HG02852 (cell line): ENCODE data around the gene MALRD1.

Experiments used
- ATAC-seq: cut with Tn5 transposase; IDR thresholded peaks from one replicate; pipeline ENCODE4 v1.9.1; 2021; ENCODE audit warnings: mild to moderate bottlenecking, moderate library complexity; ENCODE audit not compliant: unreplicated experiment

The MALRD1 gene

GRCh38 chr10:19212590-19212989, 164.0 kb downstream of the MALRD1 start:
- ATAC-seq: no peak

- no peak for ATAC-seq
These were observed 172.6 kb downstream of the MALRD1 start for GRCh38 chr10:19221216-19221615.

- ATAC-seq: no peak
These were observed 177.4 kb downstream of the MALRD1 start for GRCh38 chr10:19226025-19226424.

GRCh38 chr10:19231034-19231433, 182.4 kb downstream of the MALRD1 start:
- no peak for ATAC-seq

- no peak for ATAC-seq
These were observed 197.5 kb downstream of the MALRD1 start for GRCh38 chr10:19245889-19246752.

GRCh38 chr10:19247843-19248242, 199.2 kb downstream of the MALRD1 start:
- ATAC-seq: no peak

DNA sequence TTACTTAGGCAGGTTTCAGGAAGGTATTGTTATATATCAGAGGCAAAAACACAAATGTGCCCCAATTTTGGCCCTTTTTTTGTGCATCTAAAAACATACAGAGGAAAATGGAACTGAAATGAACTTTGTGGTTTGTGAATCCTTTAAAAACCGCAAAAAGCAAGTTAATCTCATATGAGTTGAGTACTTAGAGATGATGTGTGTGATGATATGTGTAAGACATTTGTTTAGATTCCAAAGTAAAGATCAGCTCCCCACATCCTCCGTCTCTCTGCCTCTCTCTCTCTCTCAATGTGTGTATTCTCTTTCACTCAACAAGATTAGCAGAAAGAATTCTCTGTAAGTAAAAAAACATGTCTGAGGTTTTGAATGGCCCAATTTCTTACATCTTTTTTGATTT, 201.9 kb downstream of the MALRD1 start:
- no peak for ATAC-seq

DNA sequence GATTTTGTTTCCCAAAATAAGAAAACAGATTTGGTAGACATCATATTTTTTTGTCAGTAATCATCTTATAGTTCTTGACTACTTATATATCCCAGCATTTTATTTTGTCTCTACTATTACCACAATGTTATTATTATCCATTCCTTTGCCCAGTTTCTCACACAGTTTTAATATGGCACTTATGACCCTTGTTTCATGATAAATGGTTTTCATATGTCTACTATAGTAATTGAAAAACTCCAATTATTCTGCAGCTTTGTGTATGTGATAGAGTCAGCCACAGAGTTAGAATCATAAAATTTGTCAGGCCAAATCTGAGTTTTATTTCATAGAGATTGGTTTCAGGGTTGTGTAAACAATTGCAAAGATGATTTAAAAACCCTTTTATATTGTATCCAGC, 203.9 kb downstream of the MALRD1 start:
- ATAC-seq: no peak

DNA sequence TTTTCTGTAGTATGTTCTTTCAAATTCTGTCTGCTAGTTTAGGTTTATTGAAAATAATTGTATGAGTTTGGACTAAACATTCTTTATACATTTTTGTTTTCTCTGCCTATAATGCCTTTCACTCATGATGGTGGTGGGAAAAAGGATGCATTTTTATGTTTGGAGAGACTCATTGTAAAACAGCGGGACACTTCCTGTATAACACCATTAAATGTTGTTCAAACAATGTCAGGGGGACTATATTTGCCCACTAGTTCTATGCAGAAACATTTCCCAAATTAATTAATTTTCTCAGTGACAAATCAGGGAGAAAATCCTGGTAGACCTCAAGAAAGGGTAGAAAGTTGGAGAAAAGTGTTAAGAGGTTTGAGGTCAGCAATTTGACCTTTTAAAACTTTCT, 207.7 kb downstream of the MALRD1 start:
- no peak for ATAC-seq

- no peak for ATAC-seq
These were observed 214.7 kb downstream of the MALRD1 start for GRCh38 chr10:19263262-19263661.

DNA sequence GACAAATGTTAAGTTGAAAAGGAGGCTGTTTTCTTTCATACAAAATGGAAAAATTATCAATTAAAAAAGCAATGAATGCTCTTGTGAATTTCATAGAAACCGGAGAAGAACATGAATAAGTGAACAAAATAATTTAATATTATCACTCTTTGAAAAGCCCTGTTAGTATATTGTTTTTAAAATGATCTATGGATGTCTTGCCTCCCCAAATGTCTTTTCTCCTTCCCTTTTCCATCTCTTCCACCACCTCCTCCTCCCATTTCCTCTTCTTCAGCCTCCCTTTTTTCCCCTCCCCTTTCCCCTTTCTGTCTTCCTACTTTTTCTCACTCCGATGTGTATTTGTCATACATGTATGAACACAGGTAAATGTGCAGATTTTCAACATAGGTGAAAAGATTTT, 234.7 kb downstream of the MALRD1 start:
- no peak for ATAC-seq

DNA sequence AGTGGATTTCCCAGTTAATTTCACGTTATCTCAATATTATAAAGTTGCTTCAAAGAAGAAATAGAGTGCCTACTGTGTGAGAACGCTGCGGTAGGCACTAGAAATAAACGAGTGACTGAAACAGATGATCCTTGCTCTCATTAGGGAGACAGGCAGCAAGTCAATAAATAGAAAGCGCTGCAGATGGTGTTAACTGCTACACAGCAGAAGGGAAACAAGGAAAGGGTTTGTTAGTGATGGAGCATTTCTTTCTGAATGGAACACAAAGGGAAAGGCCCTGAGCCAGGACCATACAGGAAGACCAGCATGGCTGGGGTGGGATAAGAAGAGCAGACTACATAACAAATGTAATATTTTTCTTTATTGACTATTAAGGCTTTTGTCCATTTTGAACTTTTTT, 235.2 kb downstream of the MALRD1 start:
- ATAC-seq: no peak

DNA sequence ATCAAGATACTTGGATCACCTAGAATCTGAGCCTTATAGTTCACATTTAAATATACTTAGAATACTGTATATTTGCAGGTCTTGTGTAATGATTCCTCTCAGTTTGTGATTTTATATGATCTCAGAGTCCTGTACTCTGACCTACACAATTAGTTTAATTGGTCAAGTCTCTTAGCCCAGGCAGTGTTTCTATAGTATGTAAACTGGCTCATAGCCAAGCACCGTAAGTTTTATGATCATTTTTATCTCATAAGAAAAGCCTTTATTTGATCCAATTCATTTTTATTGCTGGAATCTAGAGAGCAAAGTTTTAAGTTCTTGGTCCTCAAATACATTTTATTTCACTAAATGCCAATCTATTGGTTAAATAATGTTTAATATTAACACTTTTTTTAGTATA, 242.2 kb downstream of the MALRD1 start:
- ATAC-seq: no peak

DNA sequence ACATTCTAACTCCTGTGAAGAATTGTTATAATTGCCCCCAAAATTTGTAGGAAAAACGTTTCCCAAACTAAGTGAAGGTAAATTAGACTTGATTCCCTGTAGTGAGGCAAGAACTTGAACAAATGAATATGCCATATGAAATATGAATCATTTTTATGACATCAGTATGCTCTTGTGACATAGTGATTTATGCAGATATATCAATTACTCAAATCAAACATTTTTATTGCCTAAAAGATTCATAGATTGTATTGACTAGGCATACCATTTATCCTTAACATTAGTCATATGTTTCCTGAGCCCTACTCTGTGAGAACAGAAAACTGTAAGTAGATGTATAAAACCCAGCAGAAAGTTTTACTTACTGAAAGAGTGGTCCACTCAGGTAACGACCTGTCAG, 245.6 kb downstream of the MALRD1 start:
- ATAC-seq: no peak

- ATAC-seq: no peak
These were observed 251.0 kb downstream of the MALRD1 start for GRCh38 chr10:19299645-19300044.

DNA sequence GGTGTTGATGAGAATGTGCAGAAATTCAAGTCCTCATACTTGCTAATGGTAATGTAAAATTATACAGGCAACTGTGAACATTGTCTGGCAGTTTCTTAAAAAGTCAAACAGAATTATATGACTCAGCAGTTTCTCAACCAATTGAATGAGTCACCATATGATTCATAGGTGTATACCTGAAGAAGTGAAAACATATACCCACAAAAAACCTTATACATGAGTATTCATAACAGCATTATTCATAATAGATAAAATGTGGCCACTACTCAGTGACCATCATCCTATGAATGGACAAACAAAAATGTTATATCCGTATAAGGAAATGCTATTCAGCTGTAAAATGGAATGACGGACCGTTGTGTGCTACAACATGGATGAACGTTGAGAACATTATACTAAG, 253.5 kb downstream of the MALRD1 start:
- ATAC-seq: no peak

- ATAC-seq: no peak
These were observed 261.5 kb downstream of the MALRD1 start for GRCh38 chr10:19310066-19310465.

- ATAC-seq: no peak
These were observed 267.7 kb downstream of the MALRD1 start for GRCh38 chr10:19316204-19316870.

DNA sequence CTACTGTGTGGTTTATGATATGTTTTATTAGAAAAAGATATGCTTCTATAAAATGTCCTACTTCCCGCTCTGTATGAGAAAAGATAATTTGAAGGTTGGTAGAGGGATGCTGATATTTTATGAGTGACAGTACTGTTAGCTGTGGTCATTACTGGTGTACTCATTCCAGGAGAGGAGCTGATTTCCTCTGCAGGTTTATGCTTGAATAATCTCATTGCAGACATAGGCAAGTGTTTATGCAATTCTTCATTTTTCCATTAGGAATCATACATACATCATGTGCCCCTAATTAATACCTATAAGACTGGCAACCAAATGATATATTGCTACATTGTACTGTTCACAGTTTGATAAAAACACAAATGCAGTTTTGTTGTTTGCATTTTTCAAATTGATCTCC, 269.4 kb downstream of the MALRD1 start:
- no peak for ATAC-seq

DNA sequence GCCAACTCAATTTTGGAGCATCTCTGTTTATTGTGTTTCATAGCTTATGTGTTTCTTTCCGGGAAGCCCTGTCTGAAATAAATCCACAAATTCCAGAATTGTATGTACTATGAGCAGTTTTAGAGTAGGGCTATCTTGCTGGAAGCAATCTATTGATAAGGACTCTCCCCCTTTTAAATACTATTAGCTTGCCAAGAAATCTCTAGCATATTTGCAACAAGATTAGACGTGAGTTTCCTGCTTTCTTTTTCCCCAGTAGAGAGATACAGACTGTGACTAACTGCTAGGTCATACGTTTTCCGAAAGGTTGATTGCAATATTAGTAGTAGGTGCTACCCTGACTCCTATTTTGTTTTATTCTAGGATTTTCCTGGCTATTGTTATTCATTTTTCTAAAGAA, 277.0 kb downstream of the MALRD1 start:
- ATAC-seq: no peak

DNA sequence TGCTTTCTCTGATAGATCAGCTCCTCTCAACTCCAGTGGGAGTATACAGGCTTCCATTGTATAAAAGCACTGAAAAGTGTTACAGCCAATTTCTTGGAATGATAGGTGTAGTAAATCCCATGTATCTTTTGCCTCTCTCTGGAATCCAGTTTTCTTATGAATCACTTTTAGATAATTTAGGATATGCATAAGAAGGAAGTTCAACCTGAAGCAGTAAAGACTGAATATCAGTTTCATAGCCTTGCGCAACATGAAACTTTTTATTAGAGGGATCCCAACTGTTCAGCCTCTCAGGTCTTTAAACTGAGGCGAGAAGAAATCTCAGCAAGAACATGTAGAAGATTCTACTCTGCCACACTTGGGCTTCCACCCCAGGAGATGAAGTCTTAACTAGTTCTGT, 280.0 kb downstream of the MALRD1 start:
- no peak for ATAC-seq

DNA sequence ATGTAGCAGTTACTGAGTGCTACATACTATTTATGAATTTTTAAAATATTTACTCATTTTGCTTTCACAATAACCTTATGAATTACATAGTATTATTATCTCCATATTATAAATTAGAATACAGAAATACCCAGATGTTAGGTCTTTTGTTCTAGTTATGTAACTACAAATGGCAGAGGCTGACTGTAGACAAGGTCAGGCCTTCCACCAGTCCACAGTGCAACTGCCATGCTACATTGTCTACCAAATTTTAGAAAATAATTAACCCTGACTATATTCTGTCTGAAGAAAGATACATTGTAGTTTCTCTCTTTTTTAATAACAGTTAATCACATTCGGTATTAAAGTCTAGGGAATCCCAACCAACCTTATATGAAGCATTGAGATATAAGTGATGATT, 280.9 kb downstream of the MALRD1 start:
- no peak for ATAC-seq
